Myocyte (in vitro differentiated cells): Measurements from ENCODE around the gene ZNHIT3. TPM values are rescaled to one million over a fixed set of nuclear protein-coding genes. Genes with fewer than 3 reads are reported as not detected.

Experiments used
- DNase-seq: peaks from one replicate; pipeline ENCODE4 v3.0.0-alpha.2; 2012; ENCODE audit warnings: low read depth
- total RNA-seq: library from RNA; depleted of rRNA; stranded (reverse); fragments of >200 nt; gene quantifications from 2 replicates; pipeline ENCODE4 v1.2.3, GENCODE V29; 2014

The ZNHIT3 gene
- total RNA-seq, 1 donor from 2014 or later = 42.9 TPM

- DNase-seq = no peak
Measured at GRCh38 chr17:36545077-36545464, 58.6 kb downstream of the ZNHIT3 start.

Other genes with a start within 250 kb of the ZNHIT3 start
- 0.13 TPM in 1 of 2 replicates, not detected in the other for gene TBC1D3I, start 222.1 kb upstream of the ZNHIT3 start, total RNA-seq
- gene TBC1D3G, start 162.8 kb upstream of the ZNHIT3 start, total RNA-seq = not detected in 2 replicates
- not detected in 2 replicates for gene TBC1D3H, start 98.2 kb upstream of the ZNHIT3 start, total RNA-seq
- 18.8 and 22.8 TPM in 2 replicates for gene MYO19, start 48.2 kb downstream of the ZNHIT3 start, total RNA-seq
- 6.9 and 7.2 TPM in 2 replicates for gene PIGW, start 48.3 kb downstream of the ZNHIT3 start, total RNA-seq
- 42.4 and 61.4 TPM in 2 replicates for gene GGNBP2, start 58.2 kb downstream of the ZNHIT3 start, total RNA-seq
- 5.7 and 7.0 TPM in 2 replicates for gene DHRS11, start 105.2 kb downstream of the ZNHIT3 start, total RNA-seq
- 8.1 and 12.0 TPM in 2 replicates for gene MRM1, start 114.9 kb downstream of the ZNHIT3 start, total RNA-seq